IPS-NIHi7 (cell line): ENCODE data around the gene NIT2.
"Not testable (repeated sequence)": the region's sequence is repeated elsewhere in the genome, so short reads cannot be mapped to it uniquely, and the experiment has no call there.

Experiments
- DNase-seq: peaks from one replicate; pipeline ENCODE4 v3.0.0; 2012; ENCODE audit warnings: mixed read lengths; ENCODE audit errors: extremely low spot score

Gene NIT2

GRCh38 chr3:100338911-100339310 lies 4.4 kb downstream of the NIT2 start:
- DNase-seq, result no peak

GRCh38 chr3:100339786-100340185 lies 5.2 kb downstream of the NIT2 start:
- DNase-seq, result no peak

DNA sequence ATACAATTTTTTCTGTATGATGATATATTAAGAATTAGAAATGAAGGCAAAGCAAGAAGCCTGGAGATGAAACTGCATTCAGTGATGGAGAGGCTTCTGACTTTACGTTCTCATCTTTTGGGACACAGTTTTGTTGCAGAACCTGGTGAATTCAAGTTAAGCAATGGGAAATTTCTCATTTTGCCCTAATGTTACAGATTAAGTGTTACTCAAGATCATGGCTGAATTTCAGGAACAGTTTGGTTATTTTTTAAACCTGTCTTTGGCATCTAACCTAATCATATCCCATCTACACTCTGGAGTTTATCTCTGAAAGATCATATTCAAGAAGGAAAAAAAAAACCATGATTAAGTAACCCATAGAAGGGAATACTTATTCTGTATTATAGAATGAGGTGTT lies 6.0 kb downstream of the NIT2 start:
- no peak for DNase-seq

- no peak for DNase-seq
Observed at GRCh38 chr3:100348727-100349126, 14.2 kb downstream of the NIT2 start.

- not testable (repeated sequence) for DNase-seq
Observed at GRCh38 chr3:100351770-100352169, 17.2 kb downstream of the NIT2 start.

GRCh38 chr3:100352296-100353231 lies 18.0 kb downstream of the NIT2 start:
- DNase-seq, result no peak

GRCh38 chr3:100354850-100355249 lies 20.3 kb downstream of the NIT2 start:
- DNase-seq, result no peak

- no peak for DNase-seq
Observed at GRCh38 chr3:100358413-100358812, 23.9 kb downstream of the NIT2 start.

GRCh38 chr3:100359035-100359434 lies 24.5 kb downstream of the NIT2 start:
- no peak for DNase-seq

DNA sequence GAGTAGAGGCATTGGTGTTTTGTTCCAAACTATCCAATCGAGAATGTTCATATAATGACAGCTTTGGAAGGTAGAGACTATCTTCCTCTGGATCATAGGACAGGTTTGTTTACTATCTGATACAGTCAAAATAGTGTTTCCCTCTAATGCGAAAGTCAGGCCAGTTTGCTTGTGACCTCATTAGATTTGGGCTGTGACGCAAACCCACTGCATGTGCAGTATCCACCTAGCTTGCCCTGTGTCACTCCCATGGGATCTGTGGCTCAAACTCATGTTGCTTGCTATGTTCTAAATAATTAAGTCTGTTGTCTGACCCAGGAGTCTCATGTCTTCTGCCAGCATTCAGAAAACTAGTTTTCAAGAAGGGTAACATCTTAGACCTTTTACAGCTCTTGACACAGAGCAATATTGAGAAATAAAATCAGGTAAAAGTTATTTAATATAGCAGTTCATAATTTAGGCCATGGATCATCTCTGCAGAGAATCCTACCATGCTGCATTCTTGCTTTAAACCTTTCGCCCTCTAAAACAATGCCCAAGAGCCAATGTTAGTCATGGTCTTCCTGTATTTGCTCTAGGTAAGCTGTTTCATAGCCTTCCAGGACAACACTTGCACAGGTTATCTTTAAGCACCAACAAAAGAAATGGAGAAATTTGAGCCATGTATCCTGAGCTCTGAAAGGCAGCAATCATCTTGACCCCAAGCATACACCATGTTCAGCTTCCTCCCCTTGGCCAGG lies 26.4 kb downstream of the NIT2 start:
- DNase-seq, result no peak

GRCh38 chr3:100361897-100362296 lies 27.3 kb downstream of the NIT2 start:
- DNase-seq, result no peak

DNA sequence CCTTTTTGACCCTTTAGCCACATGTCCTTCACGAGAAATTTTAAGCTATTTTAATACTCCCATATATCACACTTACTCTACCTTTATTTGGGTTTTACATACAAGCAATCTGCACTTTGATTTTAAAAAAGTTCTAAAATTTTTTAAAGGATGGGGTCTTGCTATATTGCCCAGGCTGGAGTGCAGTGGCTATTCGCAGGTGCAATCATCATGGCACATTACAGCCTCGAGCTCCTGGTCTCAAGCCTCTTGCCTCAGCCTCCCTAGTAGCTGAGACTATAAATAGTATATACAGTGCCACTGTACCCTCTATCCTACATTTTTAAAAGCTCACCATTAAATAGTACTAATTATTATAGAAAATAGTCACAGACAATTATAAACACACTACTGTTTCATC lies 29.9 kb downstream of the NIT2 start:
- no peak for DNase-seq

DNA sequence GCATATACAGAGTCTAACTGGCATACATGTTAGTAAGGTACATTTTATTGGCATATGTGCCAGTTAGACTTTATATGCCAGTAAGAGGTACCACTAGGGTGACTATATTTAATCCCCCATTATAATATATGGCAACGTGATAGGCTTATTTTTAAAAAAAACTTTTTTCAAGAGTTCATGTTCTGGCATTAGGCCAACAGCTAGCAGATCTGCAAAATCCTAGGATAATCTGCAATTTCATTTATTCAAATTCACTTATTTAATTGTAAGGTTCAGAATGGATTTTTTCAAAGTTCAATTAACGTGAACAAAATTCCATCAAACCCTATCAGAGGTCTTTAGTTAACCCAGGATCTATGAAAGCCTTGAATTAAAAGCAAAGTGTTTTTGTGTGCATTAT lies 31.9 kb downstream of the NIT2 start:
- no peak for DNase-seq

DNA sequence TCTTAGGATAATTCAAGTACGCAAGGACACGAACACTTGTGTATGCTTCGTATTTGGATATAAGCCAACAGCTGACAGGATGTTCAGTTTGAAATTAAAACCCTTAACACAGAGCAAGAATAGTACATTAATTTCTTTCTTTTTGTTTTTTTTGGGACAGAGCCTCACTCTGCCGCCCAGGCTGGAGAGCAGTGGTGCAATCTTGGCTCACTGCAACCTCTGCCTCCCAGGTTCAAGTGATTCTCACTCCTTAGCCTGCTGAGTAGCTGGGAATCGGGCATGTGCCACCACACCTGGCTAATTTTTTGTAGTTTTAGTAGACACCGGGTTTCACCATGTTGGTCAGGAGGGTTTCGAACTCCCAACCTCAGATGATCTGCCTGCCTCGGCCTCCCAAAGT lies 33.9 kb downstream of the NIT2 start:
- DNase-seq, result no peak

DNA sequence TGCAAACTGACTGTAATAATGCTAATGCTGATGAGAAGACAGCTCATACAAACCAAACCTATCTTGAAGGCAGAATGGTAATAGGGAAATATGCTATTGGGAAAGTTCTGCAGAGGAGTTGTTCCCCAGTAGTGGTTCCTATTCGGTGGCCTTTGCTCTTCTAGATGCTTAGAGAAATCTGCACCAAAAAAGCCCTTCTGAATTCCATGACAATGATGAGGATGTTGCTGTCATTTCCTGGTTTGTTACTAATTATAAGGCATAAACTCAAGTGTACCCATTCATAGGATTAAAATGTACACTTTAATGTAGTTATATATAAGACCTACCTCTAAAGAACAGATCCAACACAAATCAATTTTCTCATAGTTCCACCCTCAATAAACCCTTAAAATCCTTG lies 36.2 kb downstream of the NIT2 start:
- no peak for DNase-seq

- DNase-seq, result no peak
Observed at GRCh38 chr3:100374521-100374920, 40.0 kb downstream of the NIT2 start.

GRCh38 chr3:100376301-100376700 lies 41.7 kb downstream of the NIT2 start:
- no peak for DNase-seq

DNA sequence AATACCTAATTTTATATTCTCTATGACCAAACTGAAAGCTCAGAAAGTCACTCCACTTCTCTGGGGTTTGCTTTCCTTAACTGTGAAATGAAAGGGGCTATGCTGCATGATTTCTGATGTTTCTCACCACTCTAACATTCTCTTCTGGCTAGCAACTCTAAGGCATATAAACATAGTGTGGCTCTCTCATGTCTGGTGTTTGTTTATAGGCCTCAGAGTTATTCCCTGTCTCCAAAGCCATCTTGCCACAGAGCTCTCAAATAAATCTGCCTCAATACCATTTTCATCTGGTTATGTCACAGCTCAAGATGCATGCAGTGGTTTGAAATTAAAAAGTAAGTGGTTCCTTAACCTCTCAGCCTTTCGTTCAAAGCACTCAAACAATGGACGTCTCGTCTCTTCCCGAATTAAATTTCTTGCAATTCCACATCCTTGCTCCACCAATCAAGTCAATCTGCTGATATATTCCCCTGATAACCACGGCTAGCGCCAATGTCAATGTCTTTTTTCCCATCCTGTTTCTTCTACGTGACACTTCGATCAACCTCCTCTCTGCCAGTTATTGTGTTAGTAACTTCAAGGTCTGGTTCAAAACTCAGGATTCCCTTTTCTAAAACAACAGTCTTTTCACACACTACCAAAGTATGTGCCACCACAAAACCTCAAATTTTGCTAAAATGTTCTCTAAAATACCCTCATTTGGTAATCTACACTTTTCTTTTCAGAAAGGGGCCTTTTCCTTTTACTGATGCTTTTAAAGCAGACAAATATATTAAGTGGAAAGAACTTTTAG lies 50.4 kb downstream of the NIT2 start:
- DNase-seq, result no peak

- DNase-seq, result no peak
Observed at GRCh38 chr3:100386437-100387074, 52.0 kb downstream of the NIT2 start.

DNA sequence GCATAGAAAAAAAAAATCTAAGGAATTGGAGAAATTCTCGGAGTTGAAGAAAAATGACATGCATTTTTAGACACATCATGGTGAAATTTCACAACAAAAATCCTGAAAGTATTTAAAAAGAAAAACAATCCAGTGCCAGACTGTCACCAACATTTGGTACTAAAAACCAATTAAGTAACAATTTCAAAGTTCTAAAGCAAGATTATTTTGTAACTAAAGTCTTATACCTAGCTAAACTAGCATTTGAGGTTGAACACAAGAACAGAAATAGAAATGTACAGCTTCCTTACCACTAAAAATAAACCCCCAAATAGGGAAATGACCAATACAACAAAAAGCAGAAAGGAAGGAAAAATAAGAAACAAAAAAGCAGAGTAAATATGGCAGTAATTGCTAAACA lies 54.5 kb downstream of the NIT2 start:
- DNase-seq, result no peak

- DNase-seq, result no peak
Observed at GRCh38 chr3:100395679-100396431, 61.3 kb downstream of the NIT2 start.
